Stimulated activated CD8-positive, alpha-beta memory T cell treated with anti-CD3 and anti-CD28 coated beads, Interleukin-15, amount 100 ng/mL, for 48 hours (primary cell): ENCODE measurements around the gene GRIN3A.
"Not testable (repeated sequence)": the region's sequence is repeated elsewhere in the genome, so short reads cannot be mapped to it uniquely, and the experiment has no call there.

Experiments used
- DNase-seq, 2 donors: peaks; one replicate each; pipeline ENCODE4 v3.0.0-alpha.2; 2020; ENCODE audit warnings: low read depth in 2 of 2

GRIN3A gene

DNA sequence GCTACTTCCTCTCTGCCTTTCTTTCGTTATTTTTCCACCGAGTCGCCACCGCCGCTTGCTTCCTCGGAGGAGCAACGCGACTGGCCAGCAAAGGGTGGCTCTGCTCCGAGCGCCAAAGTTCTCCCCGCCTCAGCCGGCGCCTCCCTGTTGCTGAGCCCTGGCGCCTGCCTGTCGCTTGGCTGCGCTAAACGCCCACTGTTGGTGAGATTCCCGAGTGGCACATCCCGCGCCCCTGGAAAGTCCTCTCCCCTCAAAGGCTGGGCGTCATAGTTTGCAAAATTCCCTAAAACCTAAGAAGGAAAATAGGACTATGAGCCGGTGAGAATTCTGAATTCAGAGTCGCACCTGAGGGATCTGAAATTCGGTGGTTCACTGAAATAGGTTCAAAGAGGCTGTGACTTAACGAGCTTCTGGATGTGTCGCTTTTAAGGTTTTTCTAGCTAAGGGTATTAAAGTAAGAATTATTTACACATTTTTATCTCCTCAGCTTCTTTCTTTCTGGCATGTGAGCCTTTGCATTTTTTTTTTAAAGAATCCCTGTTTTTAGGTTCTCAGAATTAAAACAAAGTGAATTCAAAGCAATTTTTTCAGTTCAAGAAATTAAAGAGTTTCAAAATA lies at the start of gene GRIN3A:
GRIN3A (minus strand) TSS at position 82 of the 618 bp plus-strand sequence. CDS start 668 bp downstream, outside the sequence.
- no peak for DNase-seq

DNA sequence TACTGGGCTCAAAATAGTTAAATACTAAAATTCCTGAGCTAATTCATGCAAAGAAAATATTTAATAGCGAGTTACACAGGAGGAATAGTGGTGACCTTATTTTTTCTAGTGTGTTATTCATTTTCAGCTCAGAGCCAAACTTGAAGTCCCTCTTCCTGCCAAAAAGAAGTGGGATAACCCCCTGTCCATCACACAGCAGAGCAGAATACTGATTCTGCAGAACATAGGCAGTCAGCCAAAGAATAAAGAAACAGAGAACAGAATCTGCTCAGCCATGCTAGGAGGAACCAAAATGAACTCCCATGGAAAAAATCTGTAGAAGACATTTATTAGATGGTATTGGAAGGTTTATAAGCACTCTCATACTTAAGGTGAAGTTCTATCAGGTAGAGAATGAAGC lies 49.4 kb upstream of the GRIN3A start:
- no peak for DNase-seq

DNA sequence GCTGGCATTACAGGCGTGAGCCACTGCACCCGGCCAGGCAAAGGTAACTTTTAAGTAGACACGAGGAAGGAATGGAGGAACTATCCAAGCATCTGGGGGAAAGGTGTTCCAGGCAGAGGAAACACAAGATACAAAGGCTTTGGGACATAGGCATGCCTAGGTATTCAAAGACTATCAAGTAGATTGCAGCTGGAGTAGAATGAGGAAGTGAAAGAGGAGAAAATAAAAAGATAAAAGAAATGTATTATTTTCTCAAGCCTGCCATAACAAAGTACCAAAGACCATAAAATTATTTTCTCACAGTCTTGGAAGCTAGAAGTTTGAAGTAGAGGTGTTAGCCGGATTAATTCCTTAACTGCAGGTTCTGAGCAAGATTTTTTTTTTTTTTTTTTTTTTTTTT lies 39.9 kb upstream of the GRIN3A start:
- DNase-seq, result no peak

DNA sequence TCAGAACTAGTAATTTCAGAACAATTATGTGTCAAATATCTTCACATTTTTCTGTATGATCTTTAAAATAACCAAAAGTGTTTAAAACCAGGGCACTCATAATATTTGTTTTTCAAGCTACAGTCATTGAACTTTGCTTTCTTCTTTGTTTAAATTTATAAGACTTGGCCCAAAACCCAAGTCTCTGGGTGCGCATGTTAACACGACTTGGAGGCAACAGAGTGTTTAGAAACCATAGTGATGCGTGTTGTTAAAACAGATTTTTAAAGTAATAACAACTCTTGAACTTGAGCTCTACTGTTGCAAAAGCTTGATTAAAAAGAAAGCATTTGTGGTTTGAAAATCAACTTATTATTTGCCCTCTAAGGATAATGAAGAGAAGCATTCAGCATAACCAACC lies 26.0 kb upstream of the GRIN3A start:
- DNase-seq, result no peak

DNA sequence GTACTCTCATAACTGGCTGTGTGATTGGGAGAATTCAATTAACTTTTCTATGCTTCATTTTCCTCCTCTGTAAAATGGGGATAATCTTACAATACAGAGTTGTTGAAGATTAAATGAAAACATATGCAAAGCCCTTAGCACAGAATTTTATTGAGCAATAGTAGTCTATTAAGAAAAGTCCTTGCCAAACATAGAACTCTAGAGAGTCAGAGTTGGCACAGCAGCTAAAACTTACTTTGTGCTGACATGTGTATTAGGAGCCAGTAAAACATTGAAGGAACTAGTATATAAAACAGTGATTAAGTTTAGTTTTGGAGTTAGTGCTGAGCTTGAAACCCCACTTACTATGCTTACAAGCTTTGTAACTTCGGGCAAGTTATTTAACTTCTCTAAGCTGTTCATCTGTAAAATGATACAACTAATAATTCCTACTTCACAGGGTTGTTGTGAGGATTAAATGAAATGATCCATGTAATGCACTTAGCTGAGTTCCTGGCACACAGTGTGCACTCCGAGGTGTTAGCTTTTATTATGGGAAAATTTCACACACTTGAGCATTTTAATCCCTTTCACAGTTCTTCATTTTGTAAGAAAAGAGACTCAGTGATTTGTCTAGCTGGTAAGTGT lies 20.0 kb upstream of the GRIN3A start:
- no peak for DNase-seq

DNA sequence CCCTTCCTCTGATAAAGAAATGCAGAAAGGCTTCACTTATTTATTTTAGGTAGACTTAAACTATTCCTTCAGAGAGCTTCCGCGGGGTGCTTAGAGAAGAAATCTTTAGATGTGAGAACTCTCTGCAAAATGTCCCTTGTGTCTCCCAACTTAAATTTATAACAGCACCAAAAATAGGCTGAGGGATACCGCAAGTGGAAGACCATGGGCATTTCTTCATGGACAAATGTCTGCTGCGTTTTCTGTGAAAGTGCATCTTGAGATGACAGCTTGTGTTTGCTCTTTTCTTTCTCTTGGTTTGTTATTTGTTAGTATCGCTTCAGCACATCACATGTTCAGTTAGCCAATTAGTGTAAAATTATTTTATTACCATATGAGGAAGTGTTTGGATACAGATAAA lies 15.3 kb upstream of the GRIN3A start:
- no peak for DNase-seq

DNA sequence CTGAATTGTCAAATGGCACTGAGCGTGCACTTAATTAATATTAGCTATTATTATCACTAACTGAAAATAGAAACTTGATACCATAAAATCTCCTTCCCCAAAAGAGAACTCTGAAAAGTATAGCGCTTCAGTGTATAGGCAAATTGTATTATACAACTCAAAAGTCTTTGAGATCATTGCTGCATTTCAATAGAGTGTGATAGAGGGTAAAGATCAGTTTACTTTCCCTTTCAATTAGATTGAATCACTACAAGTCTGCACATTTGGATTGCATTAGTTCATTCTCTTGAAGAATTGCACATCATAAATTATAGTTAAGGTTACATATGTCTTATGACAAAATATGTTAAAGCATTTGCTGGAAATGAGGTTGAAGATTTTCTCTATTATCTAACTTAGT lies 13.4 kb upstream of the GRIN3A start:
- no peak for DNase-seq

DNA sequence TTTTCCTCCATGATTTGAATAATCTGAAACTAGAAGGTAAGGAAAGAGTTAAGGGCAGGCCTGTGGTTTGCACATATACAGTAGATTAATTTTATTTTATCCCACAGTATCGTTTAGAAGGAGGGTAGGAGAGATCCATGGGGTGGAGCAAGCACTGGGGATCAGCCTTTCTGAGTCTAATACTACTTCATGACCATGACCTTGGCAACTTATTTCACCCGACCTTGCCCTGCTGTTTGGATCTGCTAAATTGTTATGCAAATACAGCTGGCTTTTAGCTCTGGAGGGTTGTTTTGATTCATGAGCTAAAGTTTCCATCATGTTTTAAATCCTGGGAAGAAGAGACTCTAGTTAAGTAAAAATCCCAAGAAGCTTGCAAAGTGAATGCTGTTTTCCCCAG lies 864 bp upstream of the GRIN3A start:
- no peak for DNase-seq

DNA sequence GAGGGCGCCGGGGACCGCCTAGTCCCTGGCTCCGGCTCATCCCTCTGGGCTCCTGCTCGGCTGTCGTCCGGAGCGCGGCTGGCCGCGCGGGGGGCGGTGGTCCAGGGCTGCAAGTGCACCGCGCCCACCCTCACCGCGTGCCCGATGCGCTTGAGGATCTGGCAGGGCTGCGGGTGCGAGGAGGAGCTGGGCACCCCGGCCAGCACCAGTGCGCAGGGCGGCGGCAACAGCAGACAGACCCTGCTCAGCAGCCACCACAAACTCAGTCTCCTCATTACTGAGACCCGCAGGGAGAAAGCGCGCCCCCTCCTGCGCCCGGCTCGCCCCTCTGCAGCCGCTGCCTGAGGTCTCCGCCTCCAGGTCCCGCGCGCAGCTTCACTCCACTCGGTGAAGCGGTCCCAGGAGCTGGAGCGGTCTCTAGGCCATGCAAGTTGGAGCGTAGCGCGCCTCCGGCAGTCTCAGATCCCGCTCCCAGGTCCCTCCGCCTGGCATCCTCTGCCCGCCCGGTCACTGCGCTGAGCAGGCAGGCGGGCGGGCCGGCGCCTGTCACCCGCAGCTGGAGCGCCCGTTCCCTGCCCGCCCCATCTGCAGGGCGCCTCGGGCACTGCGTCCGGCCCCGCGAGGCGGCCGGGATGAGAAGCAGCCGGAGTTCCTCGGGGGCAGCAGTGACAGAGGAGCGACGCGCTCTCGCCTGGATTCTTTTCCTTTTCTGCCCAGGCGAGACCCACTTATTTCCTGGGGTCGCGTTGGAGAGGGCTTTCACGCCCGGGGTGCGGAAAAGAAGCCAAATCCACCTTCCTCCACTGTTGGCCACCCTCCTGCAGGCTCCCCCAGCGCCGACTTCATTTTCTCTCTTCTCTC lies 512 bp downstream of the GRIN3A start:
- no peak for DNase-seq

DNA sequence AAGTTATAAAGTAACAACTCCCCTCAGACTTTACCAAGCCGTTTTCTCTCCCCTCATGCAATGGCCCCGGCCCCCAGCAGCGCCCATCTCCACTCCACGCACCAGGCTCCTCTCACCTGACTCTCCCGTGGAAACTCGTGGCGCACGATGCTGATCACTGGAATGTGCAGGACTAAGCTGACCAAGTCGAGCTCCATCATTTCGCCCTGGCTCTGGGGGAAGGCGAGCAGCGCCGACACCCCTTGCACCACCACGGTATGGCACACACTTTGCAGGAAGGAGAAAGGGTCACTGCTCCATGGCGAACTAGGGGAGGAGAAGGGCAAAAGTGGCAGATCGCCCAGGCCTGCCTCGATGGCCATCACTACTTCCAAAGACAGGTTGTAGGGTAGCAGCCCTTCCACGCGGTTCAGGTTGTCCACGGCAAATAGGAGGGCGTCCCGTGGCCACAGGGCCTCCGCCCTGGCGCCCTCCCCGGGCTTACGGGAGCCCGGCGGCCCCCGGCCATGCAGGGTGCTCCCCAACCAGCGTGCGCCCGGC lies 1.2 kb downstream of the GRIN3A start:
- no peak for DNase-seq

DNA sequence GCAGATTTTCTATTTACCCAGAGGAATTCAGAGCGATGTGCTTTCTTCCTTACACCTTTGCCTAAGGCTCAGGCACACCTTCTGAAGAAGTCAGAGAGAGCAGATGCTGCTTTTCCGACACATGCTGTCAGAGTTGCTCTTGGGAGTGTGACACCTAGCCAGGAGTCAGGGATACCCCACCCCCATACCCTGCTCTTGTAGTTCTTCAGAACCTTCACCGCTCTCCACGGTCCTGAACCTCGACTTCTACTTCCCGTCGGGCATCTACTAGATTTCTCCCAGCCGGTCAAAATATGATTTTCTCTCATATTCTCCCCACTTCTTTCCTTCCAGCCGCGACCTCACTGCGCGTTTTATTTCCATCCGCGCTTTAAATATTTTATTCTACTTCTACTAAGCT lies 1.7 kb downstream of the GRIN3A start:
- no peak for DNase-seq

DNA sequence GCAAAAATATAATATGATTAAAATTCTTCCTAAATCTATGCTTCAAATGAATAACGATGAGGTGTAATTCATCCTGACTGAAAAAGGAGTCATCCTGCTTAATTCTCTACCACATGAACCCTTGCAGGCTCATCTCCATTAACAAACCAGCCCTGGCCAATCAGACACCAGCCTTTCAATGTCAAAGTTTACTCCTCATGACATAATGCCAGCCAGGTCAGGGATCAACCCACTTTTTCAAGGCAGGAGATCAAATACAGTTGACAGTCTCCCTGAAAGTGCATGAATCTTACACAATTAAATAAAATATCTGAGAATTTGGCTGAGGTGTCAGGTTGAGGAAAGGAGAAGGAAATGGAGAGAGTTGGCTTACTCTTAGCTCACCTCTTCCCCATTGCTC lies 7.0 kb downstream of the GRIN3A start:
- DNase-seq, result no peak

DNA sequence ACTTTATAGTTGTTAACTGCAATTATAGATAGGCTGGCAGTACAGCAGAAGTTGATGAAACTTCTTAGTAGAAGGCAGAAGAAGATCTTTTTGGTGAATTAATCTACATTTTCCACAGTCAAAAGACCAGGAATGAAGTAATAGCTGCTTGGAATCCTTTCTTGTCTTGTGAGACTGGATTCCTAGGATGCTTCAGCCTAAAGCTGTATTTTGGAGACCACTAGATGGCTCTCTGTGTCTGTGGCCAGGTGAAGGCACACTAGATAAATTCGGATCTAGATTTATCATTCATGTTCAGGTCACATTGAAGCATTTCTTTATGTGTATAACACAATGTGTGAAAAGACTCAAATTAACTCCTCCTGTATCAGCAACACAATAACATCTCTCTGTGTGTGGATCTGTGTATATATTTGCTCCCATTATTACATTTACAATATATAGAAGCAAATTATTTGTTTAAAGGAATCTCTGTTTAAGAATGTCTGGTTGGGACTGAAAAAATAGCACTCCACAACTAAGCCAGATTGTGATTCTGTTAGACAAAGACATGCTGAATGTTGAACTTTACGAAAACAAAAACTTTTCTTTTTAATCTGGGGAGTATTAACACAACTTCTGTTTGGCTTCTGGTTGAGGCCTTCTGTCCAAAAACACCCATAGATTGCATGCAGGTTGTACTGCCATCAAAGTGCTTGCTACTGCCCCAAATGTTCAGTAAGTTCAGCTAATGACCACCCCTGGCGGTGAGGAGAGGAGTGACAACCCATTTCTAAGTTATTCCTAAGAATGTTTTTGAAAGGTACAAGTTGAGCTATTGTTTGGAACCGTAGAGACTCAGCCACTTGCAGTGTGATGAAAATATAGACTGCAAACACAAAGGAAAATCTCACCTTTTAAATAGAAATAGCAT lies 10.6 kb downstream of the GRIN3A start:
- no peak for DNase-seq

DNA sequence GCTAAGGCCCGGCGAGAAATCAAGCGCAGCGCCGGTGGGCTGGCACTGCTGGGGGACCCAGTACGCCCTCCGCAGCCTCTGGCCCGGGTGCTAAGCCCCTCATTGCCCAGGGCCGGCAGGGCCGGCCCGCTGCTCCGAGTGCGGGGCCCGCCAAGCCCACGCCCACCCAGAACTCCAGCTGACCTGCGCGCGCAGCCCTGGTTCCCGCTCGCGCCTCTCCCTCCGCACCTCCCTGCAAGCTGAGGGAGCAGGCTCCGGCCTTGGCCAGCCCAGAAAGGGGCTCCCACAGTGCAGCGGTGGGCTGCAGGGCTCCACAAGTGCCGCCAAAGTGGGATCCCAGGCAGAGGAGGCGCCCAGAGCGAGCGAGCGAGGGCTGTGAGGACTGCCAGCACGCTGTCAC lies 14.2 kb downstream of the GRIN3A start:
- DNase-seq, result not testable (repeated sequence)

DNA sequence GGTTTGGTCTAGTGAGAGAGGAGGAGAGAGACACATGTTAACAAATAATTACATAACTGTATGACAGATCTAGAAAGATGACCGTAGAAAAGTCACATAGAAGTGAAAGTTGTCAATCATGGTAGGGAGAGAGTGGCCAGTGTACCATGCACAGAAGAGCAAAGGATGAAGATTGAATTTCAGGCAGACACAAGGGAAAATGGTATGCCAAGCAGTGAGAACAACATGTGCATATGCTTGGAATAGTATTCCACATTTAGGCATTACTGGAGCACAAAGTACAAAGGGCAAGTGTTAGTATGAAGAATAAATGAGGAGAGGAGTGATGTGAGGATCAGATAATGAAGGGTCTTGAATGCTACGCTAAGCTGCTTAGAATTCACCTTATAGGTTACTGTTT lies 20.3 kb downstream of the GRIN3A start:
- no peak for DNase-seq

DNA sequence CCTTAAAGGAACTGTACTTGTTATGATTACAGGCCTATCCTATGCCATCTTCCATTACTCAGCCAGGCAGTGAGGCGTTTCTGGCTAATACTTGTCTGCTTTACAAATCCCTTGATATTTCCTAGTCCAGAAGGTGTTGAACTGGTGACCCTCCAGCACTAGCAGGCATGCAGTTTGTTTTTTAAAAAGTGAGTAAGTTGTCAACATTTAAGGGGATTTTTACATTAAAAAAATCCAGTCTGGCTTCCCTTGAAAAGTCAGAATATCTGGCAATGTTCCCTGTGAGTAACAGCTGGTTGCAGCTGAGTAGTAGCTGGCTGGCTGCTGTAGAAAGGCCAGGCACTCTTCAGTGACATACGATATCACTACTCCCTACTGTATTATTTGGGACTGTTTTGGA lies 21.8 kb downstream of the GRIN3A start:
- no peak for DNase-seq

DNA sequence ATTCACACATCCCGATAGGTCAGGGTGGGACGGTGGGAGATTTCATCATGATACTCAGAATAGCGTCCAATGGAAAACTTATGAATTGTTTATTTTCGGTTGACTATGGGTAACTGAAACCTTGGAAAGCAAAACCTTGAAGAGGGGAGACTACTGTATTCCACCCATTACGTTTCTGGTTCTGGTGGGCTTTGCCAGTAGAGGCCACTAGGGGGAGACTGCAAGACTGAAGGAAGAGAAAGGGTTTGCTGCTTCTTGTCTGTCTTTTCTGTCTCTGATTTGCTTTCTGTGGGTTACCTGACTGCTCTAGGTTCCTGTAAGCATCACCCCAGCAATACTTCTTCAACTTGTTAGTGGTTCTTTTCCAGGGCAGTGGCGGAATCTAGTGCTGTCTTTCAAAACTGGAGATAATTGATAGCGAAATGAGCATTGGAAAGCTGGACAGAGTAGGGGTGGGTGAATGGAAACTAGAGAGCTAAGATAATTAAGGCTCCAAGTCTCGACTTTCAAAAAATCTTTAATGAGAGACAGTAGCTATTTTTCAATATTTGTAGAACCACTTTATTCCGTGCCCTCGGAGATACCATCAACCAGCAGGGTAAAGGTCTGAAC lies 27.0 kb downstream of the GRIN3A start:
- DNase-seq, result peak in 1 of 2 donors; percentile 7

DNA sequence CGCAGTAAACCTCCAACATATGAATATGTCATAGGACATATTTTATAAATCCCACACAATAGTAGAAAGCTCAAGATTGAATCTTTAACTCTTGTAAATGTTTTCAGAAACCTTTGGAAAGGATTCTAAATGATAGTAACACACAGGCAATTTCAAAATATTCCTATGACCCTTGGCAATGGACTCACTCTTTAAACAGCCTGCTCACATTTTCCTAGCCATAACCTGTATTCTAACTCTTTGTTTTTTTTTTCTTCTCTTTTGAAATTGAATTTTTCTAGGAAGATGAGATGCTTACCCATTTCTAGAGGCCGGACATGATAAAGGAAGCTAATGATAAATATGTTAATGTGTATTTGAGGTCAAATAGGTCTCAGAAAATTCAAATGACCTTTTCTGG lies 29.6 kb downstream of the GRIN3A start:
- no peak for DNase-seq

DNA sequence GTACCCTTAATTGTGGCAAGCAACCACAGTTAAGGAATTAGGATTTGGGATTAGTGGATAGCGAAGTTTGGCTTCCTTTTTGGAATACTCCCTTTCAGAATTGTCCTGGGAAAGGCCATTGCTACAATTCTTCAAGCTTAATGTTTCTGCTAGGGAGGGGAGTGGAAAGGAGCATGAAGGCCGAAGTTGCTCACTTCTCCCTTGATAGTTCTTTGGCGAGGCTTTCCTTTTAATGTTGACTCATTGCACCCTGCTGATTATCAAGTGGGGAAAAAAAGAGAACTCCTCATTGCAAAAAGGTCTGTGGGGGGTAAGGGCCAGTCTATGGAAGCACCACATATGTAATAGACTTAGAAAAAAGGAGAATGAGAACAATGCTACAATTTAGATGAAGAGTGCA lies 30.7 kb downstream of the GRIN3A start:
- no peak for DNase-seq

DNA sequence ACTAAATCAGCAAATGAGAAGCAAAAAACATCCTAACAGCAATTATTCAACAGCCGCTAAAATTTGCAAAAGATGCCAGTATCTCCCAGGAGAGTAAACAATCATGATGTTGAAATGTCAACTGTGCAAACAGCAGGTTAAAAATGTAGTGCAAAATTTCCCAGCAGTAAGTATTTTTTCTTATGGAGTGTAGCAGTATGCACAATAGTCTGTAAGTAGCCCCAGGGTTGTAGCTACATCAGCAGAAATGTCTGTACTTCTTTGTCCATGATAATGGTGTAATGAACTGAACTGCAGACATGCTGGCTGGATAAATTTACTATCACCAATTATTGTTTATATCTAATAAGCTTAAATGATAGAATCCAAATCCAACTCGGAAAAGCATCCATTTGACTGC lies 31.4 kb downstream of the GRIN3A start:
- DNase-seq, result no peak

DNA sequence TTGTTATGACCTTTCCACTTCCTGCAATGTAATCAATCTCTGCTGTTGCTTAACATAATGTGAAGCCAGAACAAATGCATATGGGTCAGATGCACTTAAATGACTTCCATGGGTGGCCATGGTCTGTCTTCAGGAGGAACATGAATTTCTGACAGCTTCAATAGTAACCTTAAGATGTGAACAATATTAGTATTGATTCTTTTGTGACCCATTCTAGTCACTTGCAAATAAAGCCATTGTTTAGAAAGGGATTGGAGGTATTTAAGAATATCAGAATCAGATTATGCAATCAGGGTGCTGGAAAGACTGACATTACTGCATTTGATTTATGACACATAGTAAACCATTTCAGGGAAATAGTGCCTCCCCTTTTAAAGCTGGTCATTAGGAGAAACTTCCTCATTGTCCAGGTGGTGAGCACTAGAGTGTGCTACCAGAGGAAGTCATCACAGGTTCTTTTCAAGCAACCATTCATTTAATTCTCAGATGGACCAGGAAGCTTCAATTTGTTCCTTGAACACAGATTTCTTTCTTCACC lies 32.1 kb downstream of the GRIN3A start:
- DNase-seq, result no peak
